ENCODE results near the gene BANK1. TPM values are rescaled to one million over a fixed set of nuclear protein-coding genes. Genes with fewer than 3 reads are reported as not detected.

Gene BANK1
- 0.34 and 1.1 TPM in 2 replicates for total RNA-seq

GRCh38 chr4:101790521-101791181 lies at the start of gene BANK1:
Gene BANK1, plus strand, starts transcription at chr4:101790730. Its CDS starts 151 bp downstream, at chr4:101790881.

